MCF 10A (cell line): Measurements from ENCODE around the gene DICER1. TPM values are rescaled to one million over a fixed set of nuclear protein-coding genes. Genes with fewer than 3 reads are reported as not detected.

Source experiments
- BruUV-seq: library from RNA; stranded (reverse); fragments of 400-500 nt; replicated peaks from 2 replicates; lab custom pipeline; 2021; lab: Mats Ljungman, UMichigan
- CTCF ChIA-PET: fragments of 300-600 bp; sonication (Branson Sonifier 250); formaldehyde crosslinking; extraction: SDS; loops from one replicate; lab custom pipeline; 2021; ENCODE audit warnings: antibody characterized with exemption, inconsistent platforms; lab: Yijun Ruan, JAX
- POLR2A ChIA-PET: fragments of 300-600, 350-650 bp; sonication (Branson Sonifier 250); formaldehyde crosslinking; extraction: SDS; loops from one replicate; lab custom pipeline; 2020; ENCODE audit warnings: antibody characterized with exemption, inconsistent platforms; lab: Yijun Ruan, JAX
- DNase-seq: peaks from one replicate; pipeline ENCODE4 v3.0.0-alpha.2; 2018; ENCODE audit not compliant: unreplicated experiment
- H3K27ac Mint-ChIP-seq: one replicate; pipeline ENCODE4 v1.8.0; 2022; ENCODE audit warnings: mild to moderate bottlenecking, low read depth, mixed read lengths; ENCODE audit not compliant: unreplicated experiment
- H3K27me3 Mint-ChIP-seq: one replicate; pipeline ENCODE4 v1.8.0; 2022; ENCODE audit warnings: mixed read lengths; ENCODE audit not compliant: insufficient read depth, unreplicated experiment
- H3K36me3 Mint-ChIP-seq: one replicate; pipeline ENCODE4 v1.8.0; 2022; ENCODE audit warnings: mild to moderate bottlenecking, moderate library complexity, mixed read lengths; ENCODE audit not compliant: insufficient read depth, unreplicated experiment
- H3K4me1 Mint-ChIP-seq: one replicate; pipeline ENCODE4 v1.8.0; 2022; ENCODE audit warnings: mixed read lengths; ENCODE audit not compliant: insufficient read depth, unreplicated experiment
- H3K4me3 Mint-ChIP-seq: one replicate; pipeline ENCODE4 v1.8.0; 2022; ENCODE audit warnings: mild to moderate bottlenecking, moderate library complexity, mixed read lengths; ENCODE audit not compliant: unreplicated experiment
- H3K9me3 Mint-ChIP-seq: one replicate; pipeline ENCODE4 v1.8.0; 2022; ENCODE audit warnings: mixed read lengths; ENCODE audit not compliant: unreplicated experiment
- intact Hi-C: fragments of 100-400 bp; cut with micrococcal nuclease; formaldehyde crosslinking; loops from 2 replicates; pipeline ENCODE4 v1.14.1; 2022
- total RNA-seq: library from RNA; stranded (reverse); gene quantifications from 2 replicates; pipeline ENCODE4 v1.2.3, GENCODE V29; 2022
- TF ChIP-seq, protein P1 (sequence below): fragments of 200-600 bp; IDR thresholded peaks from one replicate; pipeline ENCODE4 v1.8.0; 2022; ENCODE audit warnings: antibody characterized with exemption, mild to moderate bottlenecking; ENCODE audit not compliant: unreplicated experiment

DICER1 gene
- total RNA-seq, 1 experiment from 2014 or later = 35.6 TPM

DNA sequence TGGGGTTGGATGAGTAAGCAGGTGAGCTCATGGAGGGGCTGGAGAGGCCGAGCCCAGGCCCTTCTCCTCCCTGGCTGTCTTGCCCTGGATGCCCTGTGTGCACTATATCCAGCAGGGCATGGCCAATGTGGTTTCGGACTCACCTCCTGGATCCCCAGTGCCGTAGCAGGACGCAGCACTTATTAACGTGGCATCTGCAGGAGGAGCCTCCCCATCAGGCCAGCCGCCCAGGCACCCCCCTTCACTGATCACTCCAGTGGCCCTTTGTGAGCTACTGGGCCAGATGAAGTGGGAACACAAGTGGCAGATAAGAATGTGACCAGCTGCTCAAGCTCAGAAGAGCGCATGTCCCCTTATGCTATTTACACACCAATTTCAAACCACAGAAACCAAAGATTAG lies 43.1 kb upstream of the DICER1 start:
- no peaks in the 10 kb centered on the region for H3K4me1 Mint-ChIP-seq
- no peak for DNase-seq
- ChIA-PET CTCF (no interaction called here), POLR2A (no interaction called here)
- peaks cover 14% of the 10 kb centered on the region for H3K36me3 Mint-ChIP-seq
- H3K27ac Mint-ChIP-seq = no peak overlapping the region
- H3K9me3 Mint-ChIP-seq = peaks cover 13% of the 10 kb centered on the region
- intact Hi-C loops = no loop called here
- BruUV-seq = no TSS peak
- no peaks in the 10 kb centered on the region for H3K27me3 Mint-ChIP-seq
- H3K4me3 Mint-ChIP-seq = no peak overlapping the region
- TF ChIP-seq, protein P1, sequence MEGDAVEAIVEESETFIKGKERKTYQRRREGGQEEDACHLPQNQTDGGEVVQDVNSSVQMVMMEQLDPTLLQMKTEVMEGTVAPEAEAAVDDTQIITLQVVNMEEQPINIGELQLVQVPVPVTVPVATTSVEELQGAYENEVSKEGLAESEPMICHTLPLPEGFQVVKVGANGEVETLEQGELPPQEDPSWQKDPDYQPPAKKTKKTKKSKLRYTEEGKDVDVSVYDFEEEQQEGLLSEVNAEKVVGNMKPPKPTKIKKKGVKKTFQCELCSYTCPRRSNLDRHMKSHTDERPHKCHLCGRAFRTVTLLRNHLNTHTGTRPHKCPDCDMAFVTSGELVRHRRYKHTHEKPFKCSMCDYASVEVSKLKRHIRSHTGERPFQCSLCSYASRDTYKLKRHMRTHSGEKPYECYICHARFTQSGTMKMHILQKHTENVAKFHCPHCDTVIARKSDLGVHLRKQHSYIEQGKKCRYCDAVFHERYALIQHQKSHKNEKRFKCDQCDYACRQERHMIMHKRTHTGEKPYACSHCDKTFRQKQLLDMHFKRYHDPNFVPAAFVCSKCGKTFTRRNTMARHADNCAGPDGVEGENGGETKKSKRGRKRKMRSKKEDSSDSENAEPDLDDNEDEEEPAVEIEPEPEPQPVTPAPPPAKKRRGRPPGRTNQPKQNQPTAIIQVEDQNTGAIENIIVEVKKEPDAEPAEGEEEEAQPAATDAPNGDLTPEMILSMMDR = no peak

DNA sequence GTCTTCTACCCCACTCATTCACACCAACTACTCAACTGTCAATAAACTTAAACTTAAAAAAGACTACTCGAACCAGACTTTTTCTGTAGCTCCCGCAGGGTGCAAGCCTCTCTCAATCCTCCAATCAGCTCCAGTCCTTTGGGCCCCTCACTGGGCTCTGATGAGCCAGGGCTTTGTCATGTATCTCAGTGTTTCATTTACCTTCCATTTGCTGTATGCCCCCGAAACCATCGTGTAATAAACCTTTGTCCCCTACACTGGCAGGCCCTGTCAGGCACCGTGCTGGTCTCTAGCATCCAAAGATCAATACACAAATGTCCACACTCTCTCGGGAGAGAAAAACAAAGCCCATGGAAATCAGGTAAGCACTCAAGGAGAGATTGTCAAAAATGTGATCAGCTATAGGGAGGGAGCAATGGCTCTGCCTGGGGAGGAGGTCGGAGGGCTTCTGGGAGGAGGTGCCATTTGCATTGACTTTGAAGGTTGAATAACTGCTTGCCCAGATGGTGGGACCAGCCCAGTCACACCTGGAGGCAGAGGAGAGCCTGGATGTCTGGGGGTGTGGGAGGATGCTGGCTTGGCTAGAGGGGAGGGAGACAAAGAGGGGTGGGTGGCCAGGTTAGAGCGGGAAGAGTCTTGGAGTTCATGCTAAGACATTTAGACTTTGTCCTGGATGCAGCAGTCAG lies 42.1 kb upstream of the DICER1 start:
- BruUV-seq = no TSS peak
- no peaks in the 10 kb centered on the region for H3K4me1 Mint-ChIP-seq
- no peak overlapping the region for H3K27ac Mint-ChIP-seq
- H3K4me3 Mint-ChIP-seq = no peak overlapping the region
- ChIA-PET CTCF (interaction anchor here (0.6 to 0.8 kb wide), 2 partner anchors 232 to 493 kb away, joined by 3 to 4 read pairs; no protein-coding TSS in a partner anchor), POLR2A (no interaction called here)
- no peaks in the 10 kb centered on the region for H3K27me3 Mint-ChIP-seq
- peaks cover 16% of the 10 kb centered on the region for H3K36me3 Mint-ChIP-seq
- H3K9me3 Mint-ChIP-seq = peaks cover 4% of the 10 kb centered on the region
- no peak for DNase-seq
- intact Hi-C loops = no loop called here
- TF ChIP-seq, protein P1 = no peak

DNA sequence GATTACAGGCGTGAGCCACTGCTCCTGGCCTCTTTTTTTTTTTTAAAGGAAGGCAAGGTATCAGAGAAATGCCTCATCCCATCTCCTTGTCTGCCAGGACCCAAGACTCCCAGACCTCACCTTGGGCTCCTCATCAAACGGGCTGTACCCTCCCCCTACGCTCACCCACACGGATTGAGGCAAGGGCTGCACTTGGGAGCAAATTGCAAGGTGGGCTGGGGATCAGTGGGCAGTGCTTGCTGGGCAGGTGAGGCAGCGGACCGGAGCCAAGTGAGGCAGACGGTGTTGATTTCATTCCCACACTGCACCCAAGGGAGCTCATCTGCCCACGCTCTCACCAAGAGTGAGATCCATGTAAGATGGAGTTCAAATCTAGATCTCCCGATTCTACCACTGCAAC lies 41.0 kb upstream of the DICER1 start:
- Mint-ChIP-seq H3K9me3 (no peaks in the 10 kb centered on the region), H3K4me1 (no peaks in the 10 kb centered on the region), H3K27me3 (no peaks in the 10 kb centered on the region), H3K36me3 (peaks cover 14% of the 10 kb centered on the region), H3K27ac (no peak overlapping the region), H3K4me3 (no peak overlapping the region)
- no TSS peak for BruUV-seq
- ChIA-PET CTCF (no interaction called here), POLR2A (no interaction called here)
- intact Hi-C loops = no loop called here
- TF ChIP-seq, protein P1 = no peak
- DNase-seq = no peak

DNA sequence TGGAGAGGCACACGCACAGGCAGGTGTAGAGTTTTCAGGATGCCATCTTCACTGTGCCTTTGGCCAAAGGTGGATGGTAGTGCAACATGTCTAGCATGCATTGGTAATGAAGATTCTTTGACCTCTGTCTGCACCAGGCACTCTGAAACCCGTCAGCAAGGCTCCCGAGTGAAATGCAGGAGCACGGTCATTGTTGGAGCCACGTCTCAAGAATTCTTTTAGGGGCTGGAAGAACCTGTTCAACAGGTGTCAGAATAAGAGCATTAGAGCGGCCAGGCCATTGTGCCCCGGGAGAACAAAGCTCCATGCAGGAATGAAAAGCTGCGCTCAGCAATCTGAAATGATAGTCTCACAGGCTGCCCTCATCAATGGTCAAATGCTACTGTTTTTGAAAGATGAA lies 40.2 kb upstream of the DICER1 start:
- no TSS peak for BruUV-seq
- POLR2A ChIA-PET = no interaction called here
- TF ChIP-seq, protein P1 = no peak
- Mint-ChIP-seq H3K36me3 (peaks cover 17% of the 10 kb centered on the region), H3K27ac (no peak overlapping the region), H3K4me3 (no peak overlapping the region), H3K27me3 (no peaks in the 10 kb centered on the region), H3K9me3 (no peaks in the 10 kb centered on the region), H3K4me1 (no peaks in the 10 kb centered on the region)
- DNase-seq = no peak
- intact Hi-C loops = no loop called here
- CTCF ChIA-PET = no interaction called here
